GM19468 (cell line): ENCODE measurements around the gene HCRTR2.

Experiments
- ATAC-seq: cut with Tn5 transposase; IDR thresholded peaks from one replicate; pipeline ENCODE4 v1.9.1; 2021; ENCODE audit warnings: mild to moderate bottlenecking, moderate library complexity, moderate number of reproducible peaks; ENCODE audit not compliant: unreplicated experiment; ENCODE audit errors: extremely low read depth

Gene HCRTR2

DNA sequence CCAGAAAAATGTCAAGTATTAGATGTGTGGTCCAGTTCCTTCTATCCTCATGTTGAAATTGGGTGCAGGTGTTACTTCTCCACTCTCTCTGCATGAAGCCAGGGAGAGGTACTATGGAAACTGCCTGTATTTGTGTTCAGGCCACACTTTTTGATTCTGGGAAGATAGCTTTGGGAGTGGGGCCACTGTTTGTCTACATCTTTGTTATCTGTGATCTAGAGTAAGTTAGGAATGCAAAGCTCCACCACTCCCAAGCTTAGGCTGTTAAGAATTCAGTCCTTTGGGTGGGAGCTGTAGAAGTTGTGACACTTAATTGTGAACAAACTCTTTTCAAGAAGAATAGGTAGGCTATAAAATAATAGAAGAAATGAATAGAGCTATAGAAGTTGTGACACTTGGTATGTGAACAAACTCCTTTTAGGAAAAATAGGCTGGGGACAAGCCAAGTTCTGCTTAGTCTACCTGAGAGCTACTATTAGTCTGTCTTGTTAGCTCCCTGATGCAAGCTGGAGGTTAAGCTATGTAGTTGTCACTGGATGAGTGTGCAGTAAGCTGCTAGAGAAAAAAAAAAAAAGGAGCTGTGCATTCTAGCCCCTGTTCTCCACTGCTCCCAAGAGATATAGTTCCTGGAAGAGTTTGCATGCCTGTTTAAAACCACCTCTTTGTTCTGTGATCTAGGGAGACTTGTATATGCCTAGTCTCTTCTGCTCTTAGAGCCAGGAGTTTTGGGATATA, 145.8 kb downstream of the HCRTR2 start:
- no peak for ATAC-seq

GRCh38 chr6:55320696-55321086, 146.4 kb downstream of the HCRTR2 start:
- no peak for ATAC-seq

DNA sequence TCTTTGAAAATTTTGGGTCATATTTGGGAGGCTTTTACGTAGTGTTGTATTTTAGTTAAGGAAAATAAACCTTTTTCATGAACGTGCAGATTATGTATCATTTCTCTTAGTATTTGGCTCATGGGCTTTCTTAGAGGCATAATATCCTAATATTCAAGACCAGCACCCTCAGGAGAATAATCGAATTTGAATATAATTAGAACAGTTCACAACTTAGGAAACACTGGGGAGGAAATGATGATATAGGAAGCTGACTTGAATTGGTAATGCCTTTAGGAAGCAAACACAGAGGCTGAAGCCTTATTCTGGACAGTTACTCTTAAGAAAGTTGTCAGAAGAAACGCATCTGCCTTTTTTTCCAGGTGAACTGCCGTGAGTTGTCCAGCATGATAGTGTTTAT, 152.9 kb downstream of the HCRTR2 start, which contains the start of gene GFRAL:
TSS of gene GFRAL (plus strand) at position 301 of the 400 bp plus-strand sequence. CDS start at position 387, 86 bp downstream.
- no peak for ATAC-seq
